Islet of Langerhans (tissue), 1 donor: Measurements from ENCODE around the gene ZNF227.
"Not testable (repeated sequence)": the region's sequence is repeated elsewhere in the genome, so short reads cannot be mapped to it uniquely, and the experiment has no call there.

Source experiments
- FAIRE-seq: peaks from one replicate; lab custom pipeline; 2011; peaks lifted over from hg19 to GRCh38; lab: Jason Lieb, UNC

Gene ZNF227

GRCh38 chr19:44212250-44212865, at the start of gene ZNF227:
Gene ZNF227, plus strand, starts transcription at chr19:44212532. Its CDS starts 5,261 bp downstream, at chr19:44217793.
- peak; percentile 97 for FAIRE-seq

GRCh38 chr19:44163789-44164188, 48.5 kb upstream of the ZNF227 start:
- no peak for FAIRE-seq

DNA sequence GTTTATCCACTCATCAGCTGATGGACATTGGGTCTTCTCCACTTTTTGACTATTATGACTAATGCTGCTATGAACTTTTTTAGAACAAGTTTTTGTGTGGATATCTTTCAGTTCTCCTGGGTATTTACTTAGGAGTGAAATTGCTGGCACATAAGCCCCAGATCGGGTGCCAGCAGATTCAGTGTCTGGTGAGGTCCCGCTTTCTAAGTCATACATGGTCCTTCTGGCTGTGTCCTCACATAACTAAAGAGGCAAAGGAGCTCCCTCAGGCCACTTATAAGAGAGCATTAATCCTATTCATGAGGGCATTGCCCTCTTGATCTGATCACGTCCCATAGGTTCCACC, 48.0 kb upstream of the ZNF227 start:
- no peak for FAIRE-seq

- FAIRE-seq = peak; percentile 99
These were observed 47.4 kb upstream of the ZNF227 start, which contains the start of gene ZNF226 for GRCh38 chr19:44164673-44165512. Gene ZNF226, plus strand, starts transcription at chr19:44165100. Its CDS starts 4,981 bp downstream, at chr19:44170081.

GRCh38 chr19:44170660-44171059, 41.7 kb upstream of the ZNF227 start:
- not testable (repeated sequence) for FAIRE-seq

GRCh38 chr19:44176590-44176989, 35.7 kb upstream of the ZNF227 start:
- FAIRE-seq = no peak

DNA sequence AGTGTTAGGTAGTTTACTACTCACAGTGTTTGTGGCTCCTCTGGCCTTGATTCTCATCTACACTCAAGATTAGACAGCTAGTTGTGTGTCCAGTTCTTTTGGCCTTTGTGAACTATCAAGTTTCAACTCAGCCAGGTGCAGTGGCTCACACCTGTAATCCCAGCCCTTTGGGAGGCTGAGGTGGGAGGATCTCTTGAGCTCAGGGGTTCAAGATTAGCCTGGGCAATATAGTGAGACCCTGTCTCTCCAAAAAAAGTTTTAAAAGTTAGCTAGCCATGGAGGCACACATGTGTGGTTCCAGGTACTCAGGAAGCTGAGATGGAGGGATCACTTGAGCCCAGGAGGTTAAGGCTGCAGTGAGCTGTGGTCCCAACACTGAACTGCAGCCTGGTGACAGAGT, 31.4 kb upstream of the ZNF227 start:
- FAIRE-seq = no peak

DNA sequence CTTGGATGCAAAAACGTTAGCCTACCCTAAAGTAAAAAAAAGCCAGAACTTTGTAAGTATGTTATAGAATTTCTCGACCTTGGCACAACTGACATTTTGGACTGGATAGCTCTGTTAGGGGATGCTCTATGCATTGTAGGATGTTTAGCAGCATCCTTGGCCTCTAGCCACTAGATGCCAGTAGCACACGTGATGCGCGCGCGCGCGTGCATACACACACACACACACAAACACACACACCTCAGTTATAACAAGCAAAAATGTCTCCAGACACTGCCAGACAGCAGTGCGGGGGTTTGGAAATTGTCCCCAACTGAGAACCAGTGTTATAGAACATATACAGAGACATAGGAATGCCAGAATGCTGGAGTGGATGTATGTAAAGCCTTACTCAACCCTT, 30.2 kb upstream of the ZNF227 start:
- no peak for FAIRE-seq

DNA sequence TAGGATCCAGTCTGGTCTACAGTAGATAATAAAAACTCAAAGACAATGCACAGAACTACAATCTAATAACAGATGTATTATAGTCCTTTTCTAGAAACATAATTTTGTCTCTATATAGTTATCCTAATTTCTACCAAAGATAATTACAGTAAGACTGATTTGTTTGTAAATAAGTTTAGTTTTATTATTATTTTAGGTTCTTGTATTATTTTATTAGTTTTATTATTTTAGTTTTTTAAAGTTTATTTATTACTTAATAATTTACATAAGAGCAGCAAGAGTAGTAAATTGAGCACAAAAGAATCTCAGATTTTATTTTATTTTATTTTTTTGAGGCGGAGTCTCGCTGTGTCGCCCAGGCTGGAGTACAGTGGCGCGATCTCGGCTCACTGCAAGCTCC, 22.3 kb upstream of the ZNF227 start:
- no peak for FAIRE-seq

DNA sequence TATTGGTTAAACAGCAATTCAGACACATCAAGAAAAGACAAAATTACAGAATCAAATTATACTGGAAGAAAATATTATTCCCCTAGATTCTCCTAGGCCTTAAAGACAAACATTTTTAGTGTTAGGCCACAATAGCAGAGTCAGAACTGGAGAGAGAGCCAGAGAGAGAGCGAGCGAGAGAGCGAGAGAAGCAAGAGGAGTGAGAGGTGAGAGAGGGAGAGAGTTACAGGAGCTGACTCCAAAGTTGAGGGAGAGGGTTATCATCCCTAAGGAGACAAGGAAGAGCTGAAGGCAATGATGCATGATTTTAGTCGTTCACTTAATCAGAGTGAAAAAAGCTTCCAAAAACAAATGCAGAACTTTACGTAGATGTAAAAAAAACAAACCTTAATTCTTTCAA, 20.2 kb upstream of the ZNF227 start:
- no peak for FAIRE-seq

GRCh38 chr19:44196772-44197171, 15.6 kb upstream of the ZNF227 start:
- no peak for FAIRE-seq

GRCh38 chr19:44202470-44202869, 9.9 kb upstream of the ZNF227 start:
- FAIRE-seq = no peak

DNA sequence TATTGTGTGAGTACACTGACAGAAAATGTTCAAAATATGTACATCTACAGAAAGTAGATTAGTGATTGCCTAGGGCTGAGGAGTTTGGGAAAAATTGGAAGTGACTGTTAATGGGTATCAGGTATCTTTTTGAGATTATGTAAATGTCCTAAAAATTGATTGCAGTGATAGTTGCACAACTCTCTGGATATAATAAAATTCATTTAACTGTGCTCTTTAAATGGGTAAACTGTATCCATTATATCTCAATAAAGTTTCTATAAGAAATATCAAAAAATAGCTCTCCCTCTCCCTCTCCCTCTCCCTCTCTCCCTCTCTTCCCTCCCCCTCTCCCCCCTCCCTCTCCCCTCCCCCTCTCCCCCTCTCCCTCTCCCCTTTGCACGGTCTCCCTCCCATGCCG, 9.4 kb upstream of the ZNF227 start:
- FAIRE-seq = no peak

GRCh38 chr19:44203877-44204276, 8.5 kb upstream of the ZNF227 start:
- FAIRE-seq = not testable (repeated sequence)

DNA sequence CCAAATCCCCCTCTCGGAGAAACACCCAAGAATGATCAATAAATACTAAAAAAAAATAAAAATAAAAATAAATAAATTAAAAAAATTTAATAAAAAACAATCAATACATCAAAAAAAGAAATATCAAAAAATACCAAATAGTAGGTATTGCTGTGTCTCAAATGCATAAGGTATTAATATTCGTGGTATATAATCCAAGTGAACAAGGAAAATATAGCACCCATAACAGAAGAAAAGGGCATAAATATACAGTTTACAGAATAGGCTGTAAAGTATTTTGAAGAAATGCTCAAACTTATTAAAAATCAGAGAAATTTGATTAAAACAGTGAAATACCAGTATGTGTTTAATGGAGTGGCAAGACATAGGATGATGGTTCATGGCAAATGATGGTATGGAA, 7.6 kb upstream of the ZNF227 start:
- FAIRE-seq = no peak

DNA sequence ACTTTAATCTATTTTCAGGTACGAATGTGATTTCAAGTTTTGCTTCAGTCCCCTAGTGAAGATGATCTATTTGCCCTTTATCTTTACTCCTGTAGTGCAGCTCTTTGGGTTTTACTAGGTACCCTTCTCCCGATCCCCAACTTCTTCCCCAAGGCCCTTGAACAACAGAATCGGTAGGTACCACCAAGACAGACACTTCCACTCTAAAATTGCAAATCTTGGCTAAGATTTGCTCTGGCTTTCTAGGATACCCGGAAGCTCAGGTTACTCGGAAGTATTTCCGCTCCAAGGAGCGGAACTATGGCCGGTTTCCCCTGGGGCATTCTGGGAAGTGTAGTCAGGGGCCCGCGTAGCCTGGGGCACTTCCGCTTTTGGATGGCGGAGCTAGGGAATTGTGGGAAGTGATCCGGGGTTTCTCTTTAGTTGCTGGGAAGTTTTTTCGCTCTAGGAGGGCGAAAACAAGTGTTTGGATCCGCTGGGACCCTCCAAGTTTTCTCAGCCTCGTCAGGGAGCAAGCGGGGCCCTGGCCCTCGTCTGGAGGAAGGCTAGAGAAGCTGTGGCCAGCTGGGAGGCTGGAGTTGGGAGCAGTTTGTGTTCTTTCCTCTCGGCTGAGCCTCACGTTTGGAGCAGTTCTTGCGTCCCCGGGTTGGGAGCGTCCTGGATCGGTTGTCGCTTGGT, 5.1 kb upstream of the ZNF227 start:
- FAIRE-seq = peak; percentile 98

DNA sequence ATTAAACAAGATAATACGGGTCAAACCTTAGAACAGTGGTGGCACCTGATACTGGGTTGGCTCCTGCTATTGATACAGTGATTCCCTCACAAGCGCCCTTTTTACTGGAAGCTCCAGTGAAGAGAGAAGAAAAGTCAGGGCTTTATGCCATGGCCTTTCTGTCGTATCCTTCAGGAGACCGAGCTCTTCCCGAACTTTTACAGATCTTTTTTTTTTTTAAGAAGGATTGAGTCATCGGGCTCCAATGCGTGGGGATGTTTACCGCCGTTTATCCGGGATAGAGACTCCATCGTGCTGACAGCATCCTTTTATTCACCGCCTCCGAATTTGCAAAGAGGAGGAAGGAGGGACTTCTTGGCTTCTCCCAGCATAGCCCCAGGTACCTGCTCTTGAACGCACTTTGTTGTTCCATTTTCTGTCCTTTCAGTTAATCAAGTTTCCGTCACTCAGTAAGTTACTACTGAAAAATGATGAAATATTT, 574 bp downstream of the ZNF227 start:
- no peak for FAIRE-seq

- not testable (repeated sequence) for FAIRE-seq
These were observed 7.6 kb downstream of the ZNF227 start for GRCh38 chr19:44219926-44220325.

GRCh38 chr19:44220761-44221160, 8.4 kb downstream of the ZNF227 start:
- not testable (repeated sequence) for FAIRE-seq

DNA sequence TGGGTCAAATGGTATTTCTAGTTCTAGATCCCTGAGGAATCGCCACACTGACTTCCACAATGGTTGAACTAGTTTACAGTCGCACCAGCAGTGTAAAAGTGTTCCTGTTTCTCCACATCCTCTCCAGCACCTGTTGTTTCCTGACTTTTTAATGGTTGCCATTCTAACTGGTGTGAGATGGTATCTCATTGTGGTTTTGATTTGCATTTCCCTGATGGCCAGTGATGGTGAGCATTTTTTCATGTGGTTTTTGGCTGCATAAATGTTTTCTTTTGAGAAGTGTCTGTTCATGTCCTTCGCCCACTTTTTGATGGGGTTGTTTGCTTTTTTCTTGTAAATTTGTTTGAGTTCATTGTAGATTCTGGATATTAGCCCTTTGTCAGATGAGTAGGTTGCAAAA, 9.0 kb downstream of the ZNF227 start:
- not testable (repeated sequence) for FAIRE-seq

GRCh38 chr19:44228318-44228717, 16.0 kb downstream of the ZNF227 start:
- no peak for FAIRE-seq

DNA sequence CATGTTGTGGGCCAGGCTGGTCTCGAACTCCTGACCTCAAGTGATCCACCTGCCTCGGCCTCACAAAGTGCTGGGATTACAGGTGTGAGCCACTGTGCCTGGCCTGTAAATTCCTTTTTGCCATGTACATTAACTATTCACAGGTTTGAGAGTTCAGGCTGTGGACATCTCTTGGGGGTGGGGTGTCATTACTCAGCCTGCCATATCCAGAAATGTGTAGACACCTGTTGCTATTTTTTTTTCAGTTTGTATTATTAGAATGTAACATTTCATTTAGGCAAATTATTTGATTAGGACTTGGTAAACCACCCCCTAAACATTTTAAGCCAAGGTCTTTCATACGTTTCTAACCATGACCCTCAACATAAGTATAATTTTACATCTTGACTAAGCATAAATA, 20.5 kb downstream of the ZNF227 start:
- no peak for FAIRE-seq

GRCh38 chr19:44236384-44236783, 24.1 kb downstream of the ZNF227 start:
- FAIRE-seq = no peak
